Measurements from ENCODE around the gene RBBP9.
A peak's percentile ranks its signal among the peaks of the same experiment; 100 is the strongest.

Gene RBBP9

GRCh38 chr20:18496740-18497592 is at the start of gene RBBP9 (continued):
- TF ChIP-seq ZNF280D (tag by site-specific recombination; IDR thresholded peaks at IDR 0.05) (no peak), GLIS2 (tag by site-specific recombination; IDR thresholded peaks at IDR 0.05) (peak; percentile 95), ZSCAN30 (tag by site-specific recombination; IDR thresholded peaks at IDR 0.05) (peak; percentile 74; the same call in 1 of the 2 replicates), ZNF423 (tag by site-specific recombination; IDR thresholded peaks at IDR 0.05) (no peak), ZNF707 (tag by site-specific recombination; IDR thresholded peaks at IDR 0.05) (no peak), SETDB1 (IDR thresholded peaks at IDR 0.05; ENCODE audit: insufficient read length, low read length) (no peak), SCRT1 (tag by site-specific recombination; IDR thresholded peaks at IDR 0.05; ENCODE audit: borderline replicate concordance) (no peak), ZNF114 (tag by site-specific recombination; IDR thresholded peaks at IDR 0.05) (no peak), KLF16 (tag by site-specific recombination; IDR thresholded peaks at IDR 0.05) (no peak), INSM2 (tag by site-specific recombination; IDR thresholded peaks at IDR 0.05) (no peak), ZNF157 (tag by site-specific recombination; IDR thresholded peaks at IDR 0.05) (no peak), SALL2 (tag by site-specific recombination; IDR thresholded peaks at IDR 0.05; ENCODE audit: borderline replicate concordance) (no peak), ZBTB44 (tag by site-specific recombination; IDR thresholded peaks at IDR 0.05) (no peak), ZNF155 (tag by site-specific recombination; IDR thresholded peaks at IDR 0.05) (no peak), GLIS1 (tag by site-specific recombination; IDR thresholded peaks at IDR 0.05) (peak; percentile 87), ZNF791 (tag by site-specific recombination; IDR thresholded peaks at IDR 0.05) (no peak), ZNF626 (tag by site-specific recombination; IDR thresholded peaks at IDR 0.05) (no peak), ZNF629 (tag by site-specific recombination; IDR thresholded peaks at IDR 0.05) (peak; percentile 52), ZNF112 (tag by site-specific recombination; IDR thresholded peaks at IDR 0.05) (no peak), ZNF639 (tag by site-specific recombination; IDR thresholded peaks at IDR 0.05) (no peak; the same call in 1 of the 2 replicates), ZNF610 (tag by site-specific recombination; IDR thresholded peaks at IDR 0.05; ENCODE audit: borderline replicate concordance) (peak; percentile 23; the same call in 1 of the 2 replicates), ZBTB8A (tag by site-specific recombination; IDR thresholded peaks at IDR 0.05) (peak; percentile 93), ZNF23 (tag by site-specific recombination; IDR thresholded peaks at IDR 0.05; ENCODE audit: borderline replicate concordance) (no peak), ZBTB26 (tag by site-specific recombination; optimal IDR thresholded peaks at IDR 0.05) (peak; percentile 88), ZBTB1 (tag by site-specific recombination; IDR thresholded peaks at IDR 0.05) (no peak), ZNF211 (tag by site-specific recombination; IDR thresholded peaks at IDR 0.05; ENCODE audit: low read depth) (no peak), ZNF701 (tag by site-specific recombination; IDR thresholded peaks at IDR 0.05) (no peak), ZNF645 (tag by site-specific recombination; IDR thresholded peaks at IDR 0.05) (no peak), ZNF768 (tag by site-specific recombination; IDR thresholded peaks at IDR 0.05) (no peak)
